Gastroesophageal sphincter (tissue), 3 donors: ENCODE results near the gene MBTPS1.

ENCODE experiments used
- CTCF ChIP-seq, 4 experiments: fragments of 200-600 bp in 2 of 4; fragments of 450-650 bp in 2 of 4; sonication (generic) in 1 of 4; IDR thresholded peaks; one replicate each; pipeline ENCODE4 v1.5.1; 2017 to 2019; ENCODE audit warnings: antibody characterized with exemption in 4 of 4, mild to moderate bottlenecking in 2 of 4, moderate library complexity in 2 of 4
- EP300 ChIP-seq: sonication (generic); formaldehyde crosslinking; IDR thresholded peaks from one replicate; pipeline ENCODE4 v1.6.1; 2017; ENCODE audit warnings: antibody characterized with exemption, mild to moderate bottlenecking

GRCh38 chr16:84029297-84030047, 87.3 kb downstream of the MBTPS1 start:
- no peak for TF ChIP-seq CTCF (IDR thresholded peaks at IDR 0.05)
- no peak for TF ChIP-seq EP300
